ENCODE measurements around the gene NUDCD3.
"Not testable (repeated sequence)": the region's sequence is repeated elsewhere in the genome, so short reads cannot be mapped to it uniquely, and the experiment has no call there.

Gene NUDCD3

DNA sequence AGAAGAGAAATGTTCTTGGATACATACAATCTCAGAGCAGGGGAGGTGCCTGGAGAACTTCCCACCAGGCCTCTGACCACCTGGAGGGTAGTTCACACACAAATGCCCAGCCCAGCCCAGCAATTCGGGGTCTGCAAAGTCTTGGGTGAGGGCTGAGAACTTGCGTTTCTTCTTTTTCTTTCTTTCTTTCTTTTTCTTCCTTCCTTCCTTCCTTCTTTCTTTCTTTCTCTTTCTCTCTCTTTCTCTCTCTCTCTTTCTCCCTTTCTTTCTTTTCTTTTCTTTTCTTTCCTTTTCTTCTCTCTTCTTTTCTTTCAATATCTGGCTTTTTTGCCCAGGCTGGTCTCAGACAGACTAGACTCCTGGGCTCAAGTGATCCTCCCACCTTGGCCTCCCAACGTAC, 28.3 kb upstream of the NUDCD3 start:
- no peak for DNase-seq (ENCODE audit: low read depth in 2 of 2)

DNA sequence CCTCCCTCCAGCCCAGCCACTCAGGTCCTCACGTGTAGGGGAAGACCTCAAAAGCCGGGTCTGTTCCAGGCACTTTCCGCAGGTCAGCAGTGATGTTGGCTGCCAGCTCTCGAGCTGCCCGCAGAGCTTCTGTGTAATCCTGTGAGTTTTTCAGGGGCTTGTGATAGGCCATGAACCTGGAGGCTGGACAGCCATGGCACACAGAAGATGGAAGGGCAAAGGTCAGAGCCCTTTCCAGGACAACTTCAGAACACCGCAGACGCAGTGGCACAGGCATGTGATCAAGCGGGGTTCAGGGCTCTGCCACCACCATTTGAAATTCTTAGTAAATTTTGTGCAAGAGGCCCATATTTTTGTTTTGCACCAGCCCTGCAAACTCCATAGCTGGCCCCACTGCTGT, 26.7 kb upstream of the NUDCD3 start:
- DNase-seq (ENCODE audit: low read depth in 2 of 2), result no peak

- no peak for DNase-seq (ENCODE audit: low read depth in 2 of 2)
These were observed 25.3 kb upstream of the NUDCD3 start for GRCh38 chr7:44515590-44516268.

GRCh38 chr7:44512736-44513135, 22.3 kb upstream of the NUDCD3 start:
- no peak for DNase-seq (ENCODE audit: low read depth in 2 of 2)

DNA sequence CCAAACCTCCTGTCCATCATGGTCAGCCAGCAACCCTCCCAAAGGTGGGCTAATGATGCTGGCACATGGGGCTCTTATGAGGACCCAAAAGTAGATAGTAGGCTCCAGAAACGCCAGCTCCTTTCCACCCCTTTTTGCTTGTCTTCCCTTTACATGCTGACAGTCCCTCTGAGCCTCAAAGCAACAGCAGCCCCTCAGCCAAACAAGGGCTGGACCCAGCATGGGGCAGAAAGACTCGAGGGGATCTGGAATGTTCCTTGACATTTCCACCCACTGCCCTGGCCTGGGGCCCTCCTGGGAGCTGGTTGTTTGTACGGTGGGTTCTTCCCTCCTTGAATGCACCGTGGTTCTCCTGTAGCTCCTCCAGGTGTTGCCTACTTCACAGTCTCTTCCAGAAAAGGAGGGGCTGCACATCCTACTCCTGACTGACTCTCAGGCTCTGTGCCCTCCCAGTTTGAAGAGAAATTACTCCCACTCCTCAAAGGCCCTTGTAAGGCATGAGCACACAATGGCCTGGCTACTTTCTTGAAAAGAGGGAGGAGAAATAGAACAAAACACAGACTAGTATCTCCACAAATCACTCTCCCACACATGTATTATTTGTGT, 21.5 kb upstream of the NUDCD3 start:
- DNase-seq (ENCODE audit: low read depth in 2 of 2), result no peak

DNA sequence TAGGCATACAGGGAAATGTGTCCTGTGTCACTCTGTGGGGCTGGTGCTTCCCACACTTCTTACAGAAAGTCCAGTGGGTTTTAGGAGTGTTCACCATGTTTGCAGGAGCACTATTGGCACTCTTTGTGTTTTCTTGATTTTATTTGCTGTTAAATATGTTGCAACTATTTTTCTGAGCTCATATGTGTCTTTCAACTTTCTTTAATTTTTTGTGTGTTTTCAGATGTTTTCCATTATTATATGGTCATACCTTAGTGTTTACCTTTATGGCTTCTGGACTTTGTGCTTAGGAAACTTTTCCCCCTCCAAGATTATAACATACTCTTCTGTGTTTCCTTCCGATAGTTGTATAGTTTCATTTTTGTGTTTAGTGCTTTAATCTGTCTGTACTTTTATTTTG, 20.8 kb upstream of the NUDCD3 start:
- DNase-seq (ENCODE audit: low read depth in 2 of 2), result no peak

DNA sequence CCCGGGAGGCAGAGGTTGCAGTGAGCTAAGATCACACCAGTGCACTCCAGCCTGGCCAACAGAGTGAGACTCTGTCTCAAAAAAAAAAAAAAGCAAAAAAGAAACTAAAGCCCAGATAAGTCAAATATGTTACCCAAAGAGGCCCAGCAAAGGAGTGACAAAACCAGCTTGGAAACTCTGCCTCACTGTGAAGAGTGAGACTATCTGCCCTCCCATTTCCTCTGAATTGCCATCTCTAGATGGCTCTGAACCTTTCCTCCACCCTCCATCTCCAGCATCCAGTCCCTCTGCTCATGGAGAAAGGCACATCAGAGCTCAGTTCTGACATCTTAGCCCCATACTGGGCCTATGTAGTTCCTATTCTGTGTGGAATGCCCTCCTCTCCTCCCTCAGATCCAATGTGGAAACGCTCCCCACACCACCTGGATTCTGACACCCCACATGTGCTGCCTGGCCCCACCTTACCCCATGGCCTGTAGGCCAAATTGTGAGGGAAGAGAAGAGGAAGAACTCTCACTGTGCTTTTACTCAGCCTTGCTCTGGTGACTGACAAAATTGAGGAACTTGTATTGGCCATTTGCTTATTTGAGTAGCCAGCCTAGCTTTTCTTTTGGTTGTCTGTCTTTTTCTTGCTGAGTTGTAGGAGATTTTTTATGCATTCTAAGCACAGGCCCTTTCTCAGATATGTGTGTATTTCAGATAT, 18.0 kb upstream of the NUDCD3 start:
- DNase-seq (ENCODE audit: low read depth in 2 of 2), result no peak

DNA sequence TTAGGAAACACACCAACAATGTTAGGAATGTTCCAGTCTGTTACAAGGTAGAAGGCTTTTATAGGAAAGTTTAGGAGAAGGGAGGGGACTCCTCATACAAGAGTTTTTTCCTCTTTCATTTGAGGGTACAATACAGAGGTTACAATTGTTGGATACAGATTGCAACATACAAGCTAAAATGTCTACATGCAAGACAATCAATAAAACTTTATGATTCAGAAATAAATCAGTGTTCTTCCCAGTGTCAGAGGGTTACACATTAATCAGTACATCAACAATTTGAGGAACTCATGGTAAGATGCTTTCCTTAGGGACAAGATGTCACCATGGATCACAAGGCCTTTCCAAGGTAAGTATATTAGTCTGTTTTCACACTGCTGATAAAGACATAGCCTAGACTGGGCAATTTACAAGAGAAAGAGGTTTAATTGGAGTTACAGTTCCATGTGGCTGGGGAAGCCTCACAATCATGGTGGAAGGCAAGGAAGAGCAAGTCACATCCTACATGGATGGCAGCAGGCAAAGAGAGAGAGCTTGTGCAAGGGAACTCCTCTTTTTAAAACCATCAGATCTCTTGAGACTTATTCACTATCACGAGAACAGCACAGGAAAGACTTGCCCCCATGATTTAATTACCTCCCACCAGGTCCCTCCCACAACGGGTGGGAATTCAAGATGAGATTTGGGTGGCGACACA, 16.3 kb upstream of the NUDCD3 start:
- DNase-seq (ENCODE audit: low read depth in 2 of 2), result not testable (repeated sequence)

DNA sequence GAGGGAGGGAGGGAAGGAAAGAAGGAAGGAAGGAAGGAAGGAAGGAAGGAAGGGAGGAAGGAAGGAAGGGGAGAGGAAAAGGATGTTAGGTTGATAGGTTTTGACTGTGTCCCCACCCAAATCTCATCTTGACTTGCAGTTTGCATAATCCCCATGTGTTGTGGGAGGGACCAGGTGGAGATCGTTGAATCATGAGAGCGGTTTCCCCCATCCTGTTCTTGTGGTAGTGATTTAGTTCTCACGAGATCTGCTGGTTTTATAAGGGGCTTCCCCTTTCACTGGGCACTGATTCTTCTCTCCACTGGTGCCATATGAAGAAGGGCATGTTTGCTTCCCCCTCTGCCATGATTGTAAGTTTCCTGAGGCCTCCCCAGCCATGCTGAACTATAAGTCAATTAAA, 15.1 kb upstream of the NUDCD3 start:
- DNase-seq (ENCODE audit: low read depth in 2 of 2), result no peak

DNA sequence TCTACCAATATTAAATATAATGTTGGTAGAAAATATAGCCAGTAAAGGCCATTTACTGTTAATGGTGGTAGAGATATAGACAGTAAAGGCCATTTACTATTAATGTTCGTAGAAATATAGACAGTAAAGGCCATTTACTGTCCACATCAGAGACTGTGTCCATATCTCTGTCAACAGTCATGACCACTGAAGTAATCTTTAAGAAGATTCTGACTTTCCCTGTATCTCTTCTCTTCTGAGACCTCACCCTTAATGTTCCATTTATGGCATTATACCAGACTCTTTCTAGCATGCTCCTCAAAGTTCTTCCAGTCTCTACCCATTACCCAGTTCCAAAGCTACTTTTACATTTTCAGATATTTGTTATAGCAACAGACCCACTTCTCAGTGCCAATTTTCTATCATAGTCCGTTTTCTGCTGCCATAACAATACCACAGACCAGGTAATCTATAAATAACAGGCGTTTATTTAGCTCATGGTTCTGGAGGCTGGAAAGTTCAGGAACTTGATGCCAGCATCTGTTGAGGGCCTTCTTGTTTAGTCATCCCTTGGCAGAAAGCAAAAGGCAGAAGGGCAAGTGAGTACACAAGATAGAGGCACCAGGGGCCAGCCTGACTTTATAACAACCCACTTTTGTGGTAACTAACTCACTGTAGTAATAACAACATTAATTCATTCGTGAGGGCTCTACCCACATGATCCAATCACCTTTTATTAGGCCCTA, 7.9 kb upstream of the NUDCD3 start:
- DNase-seq (ENCODE audit: low read depth in 2 of 2), result no peak

DNA sequence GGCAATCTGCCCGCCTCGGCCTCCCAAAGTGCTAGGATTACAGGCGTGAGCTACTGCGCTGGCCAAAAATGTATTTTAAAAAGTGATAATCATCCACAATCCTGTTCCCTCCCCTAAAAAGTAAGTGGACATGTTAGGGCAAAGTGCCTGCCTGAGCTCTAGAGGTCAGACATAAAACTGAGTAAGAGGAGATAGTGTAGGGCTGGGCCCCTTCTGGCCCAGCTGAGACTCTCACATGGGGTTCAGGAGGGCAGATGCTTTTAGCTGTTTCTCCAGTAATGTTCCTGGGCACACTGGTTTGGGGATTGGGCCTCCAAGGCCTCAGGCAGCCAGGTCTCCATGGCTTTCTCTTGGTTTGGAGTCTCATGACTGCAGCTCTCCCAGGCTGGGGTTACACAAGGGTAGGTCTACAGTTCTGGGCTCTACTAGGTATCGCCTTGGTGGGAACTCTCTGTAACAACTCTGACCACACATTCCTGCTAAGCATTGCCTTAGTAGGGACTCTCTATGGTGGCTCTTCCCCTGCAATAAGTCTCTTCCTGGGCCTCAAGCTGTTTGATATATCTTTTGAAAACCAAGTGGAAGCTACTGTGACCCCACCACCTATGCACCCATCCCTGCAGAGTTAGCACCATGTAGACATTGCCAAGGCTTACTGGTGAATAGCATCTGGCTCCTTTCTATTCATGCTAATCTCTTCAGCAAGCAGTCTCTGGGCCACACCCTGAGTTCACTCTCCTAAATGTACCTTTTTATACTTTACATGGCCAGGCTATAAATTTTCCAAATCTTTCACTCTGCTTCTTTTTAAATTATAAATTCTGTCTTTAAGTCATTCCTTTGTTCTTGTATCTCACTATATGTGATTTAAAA, 6.9 kb upstream of the NUDCD3 start:
- DNase-seq (ENCODE audit: low read depth in 2 of 2), result no peak

GRCh38 chr7:44496385-44496784, 5.9 kb upstream of the NUDCD3 start:
- no peak for DNase-seq (ENCODE audit: low read depth in 2 of 2)

DNA sequence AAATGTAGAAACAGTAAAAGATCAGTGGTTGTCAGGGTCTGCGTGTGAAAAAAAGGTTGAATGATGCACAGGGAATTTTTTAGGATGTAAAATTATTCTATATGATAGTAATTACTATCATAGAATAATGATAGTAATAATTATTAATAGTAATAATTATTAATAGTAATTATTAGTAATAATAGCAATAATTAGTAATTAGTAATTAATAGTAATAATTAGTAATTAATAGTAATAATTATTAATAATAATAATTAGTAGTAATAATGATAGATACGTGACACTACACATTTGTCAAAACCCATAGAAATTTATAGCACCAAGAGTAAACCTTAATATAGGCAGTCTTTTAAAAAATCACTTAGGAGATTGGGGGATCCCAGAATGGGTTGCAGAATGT, 4.5 kb upstream of the NUDCD3 start:
- DNase-seq (ENCODE audit: low read depth in 2 of 2), result no peak

DNA sequence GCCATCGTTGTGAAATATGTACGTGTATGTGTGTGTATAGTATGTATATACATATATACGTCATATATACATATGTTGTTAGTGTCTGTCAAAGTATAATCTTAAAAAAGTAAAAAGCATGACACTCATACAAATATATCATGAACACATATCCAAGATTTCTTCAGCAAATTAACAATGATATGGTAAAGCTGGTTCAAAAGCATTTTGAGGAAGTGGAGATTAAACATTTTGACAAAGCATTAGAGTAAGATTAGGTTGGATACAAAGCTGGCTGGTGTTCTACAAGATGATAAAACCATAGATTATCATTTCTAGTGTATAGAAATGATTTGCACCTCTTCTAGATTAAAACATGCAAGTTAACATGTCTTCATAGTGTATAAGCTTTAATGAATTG, 771 bp upstream of the NUDCD3 start:
- DNase-seq (ENCODE audit: low read depth in 2 of 2), result no peak

GRCh38 chr7:44489955-44490350, 505 bp downstream of the NUDCD3 start:
- peak in 1 of 2 donors; percentile 31 for DNase-seq (ENCODE audit: low read depth in 2 of 2)

DNA sequence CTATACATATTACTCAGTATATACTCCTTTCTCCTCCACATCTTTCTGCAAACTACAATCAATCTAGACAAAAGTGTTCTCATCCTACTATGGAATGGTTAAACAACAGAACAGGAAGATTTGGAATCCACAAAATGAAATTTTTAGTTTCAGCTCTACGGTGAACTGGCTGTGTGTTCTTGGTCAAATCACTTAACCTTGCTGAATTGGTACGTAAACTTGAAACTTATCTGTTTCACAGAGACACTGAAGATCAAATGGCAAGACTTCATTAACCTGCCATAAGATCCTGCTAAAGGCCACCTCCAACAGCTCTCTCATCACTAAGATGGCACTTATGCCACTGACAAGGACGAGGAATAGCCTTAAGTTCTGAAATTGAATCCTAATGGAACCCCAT, 1.5 kb downstream of the NUDCD3 start:
- no peak for DNase-seq (ENCODE audit: low read depth in 2 of 2)

- no peak for DNase-seq (ENCODE audit: low read depth in 2 of 2)
These were observed 3.8 kb downstream of the NUDCD3 start for GRCh38 chr7:44486693-44487092.

DNA sequence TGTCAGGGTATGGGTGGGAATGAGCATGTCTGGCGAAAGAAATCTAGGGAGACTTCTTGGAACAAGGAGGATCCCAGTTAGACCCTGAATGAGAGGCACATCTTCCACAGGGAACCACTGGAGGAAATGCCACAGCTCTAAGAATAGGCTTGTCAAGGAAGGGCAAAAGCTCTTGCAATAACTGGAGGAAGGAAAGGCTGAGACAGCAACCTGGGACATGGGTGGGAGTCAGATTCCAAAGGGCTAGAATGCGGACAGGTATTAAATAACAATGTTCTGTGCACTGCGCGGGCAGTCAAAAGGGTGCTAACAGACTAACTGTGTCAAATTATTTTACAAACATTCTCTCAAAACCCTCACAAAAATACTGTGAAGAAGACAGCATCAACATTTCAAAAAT, 4.5 kb downstream of the NUDCD3 start:
- DNase-seq (ENCODE audit: low read depth in 2 of 2), result no peak

DNA sequence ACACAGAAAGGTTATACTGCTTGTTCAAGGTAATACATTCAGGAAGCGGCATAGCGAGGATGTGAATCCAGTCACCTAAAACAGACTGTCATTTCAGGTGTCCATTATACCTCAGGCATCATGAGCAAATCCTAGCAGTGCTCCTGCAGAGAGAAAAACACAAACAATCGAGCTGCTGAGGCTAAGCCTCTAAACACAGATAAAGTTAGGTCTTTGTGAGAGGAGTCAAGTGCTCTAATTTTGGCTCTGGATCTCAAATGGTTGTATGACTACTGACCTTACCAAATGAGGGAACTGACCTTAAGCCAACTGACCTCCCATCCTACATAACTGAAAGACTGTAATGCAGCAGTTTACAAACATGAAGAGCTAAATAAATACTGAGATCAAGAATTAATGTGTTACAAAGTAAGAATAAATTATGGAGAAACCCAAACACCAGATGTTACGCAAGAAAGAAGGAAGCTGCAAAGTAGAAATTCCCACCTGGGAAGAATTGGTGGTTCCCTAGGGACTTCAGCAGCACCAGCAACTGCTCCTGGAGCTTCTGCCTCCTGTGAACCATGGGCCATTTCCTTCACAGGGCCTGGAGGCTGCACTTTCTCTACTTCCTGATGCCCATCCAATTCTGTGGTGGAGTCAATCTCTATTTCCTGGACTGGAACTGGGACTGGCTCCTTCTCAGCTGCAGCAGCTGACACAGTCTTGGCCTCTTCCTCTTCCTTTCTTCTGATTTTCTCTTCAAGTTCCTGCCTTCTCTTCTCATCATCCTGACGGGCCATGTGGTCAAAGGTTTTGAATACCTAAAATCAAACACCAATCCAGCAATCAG, 5.8 kb downstream of the NUDCD3 start:
- DNase-seq (ENCODE audit: low read depth in 2 of 2), result no peak

Measured in stimulated activated CD4-positive, alpha-beta T cell treated with anti-CD3 and anti-CD28 coated beads, Interleukin-15, amount 100 ng/mL, for 48 hours (primary cell).